ENCODE results near the gene EDARADD.

Gene EDARADD

DNA sequence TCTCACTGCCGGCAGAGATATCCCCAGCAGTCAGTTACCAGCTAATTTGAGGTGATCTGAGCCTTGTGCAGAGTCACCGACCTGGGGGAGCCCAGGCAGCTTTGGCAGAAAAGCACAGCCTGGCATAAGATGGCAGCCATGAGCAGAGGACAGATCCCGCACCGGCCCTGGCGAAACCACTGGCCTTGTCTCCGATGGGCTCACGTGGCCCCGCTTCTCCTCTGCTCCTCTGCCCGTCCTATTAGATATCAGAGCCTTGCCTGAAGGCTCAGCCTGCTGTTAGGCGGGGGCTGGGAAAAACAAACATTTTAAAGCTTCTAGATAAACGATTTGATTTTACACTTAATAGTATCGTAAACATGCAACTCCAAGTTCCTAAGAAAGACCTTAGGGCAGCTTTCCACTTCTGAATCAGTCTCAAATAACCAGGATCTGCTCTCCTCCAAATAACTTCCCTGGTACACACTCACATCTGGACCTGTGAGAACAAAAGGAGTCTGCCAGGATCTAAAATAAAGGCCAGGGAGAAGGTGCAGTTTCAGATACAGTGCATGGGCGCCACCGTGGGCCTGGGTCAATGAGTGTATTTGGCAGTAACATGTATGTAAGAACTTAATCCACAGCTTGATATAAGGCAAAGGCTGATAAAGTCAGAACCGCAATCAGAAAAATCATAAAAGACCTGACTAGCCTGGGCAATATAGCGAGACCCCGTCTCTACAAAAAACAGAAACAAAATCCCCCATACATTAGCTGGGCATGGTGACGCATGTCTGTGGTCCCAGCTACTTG is 10.0 kb downstream of the EDARADD start:
- Histone ChIP-seq H3K9me3 (no peaks in the 10 kb centered on the region), H3K4me2 (no peak overlapping the region), H3K9ac (no peak overlapping the region), H3K4me3 (no peak overlapping the region), H3K27ac (no peak overlapping the region), H4K20me1 (no peaks in the 10 kb centered on the region), H3K27me3 (no peaks in the 10 kb centered on the region), H3K36me3 (no peaks in the 10 kb centered on the region), H3K4me1 (peaks cover 16% of the 10 kb centered on the region)
- no peak for TF ChIP-seq Cebpa-rat (IDR thresholded peaks at IDR 0.05)

DNA sequence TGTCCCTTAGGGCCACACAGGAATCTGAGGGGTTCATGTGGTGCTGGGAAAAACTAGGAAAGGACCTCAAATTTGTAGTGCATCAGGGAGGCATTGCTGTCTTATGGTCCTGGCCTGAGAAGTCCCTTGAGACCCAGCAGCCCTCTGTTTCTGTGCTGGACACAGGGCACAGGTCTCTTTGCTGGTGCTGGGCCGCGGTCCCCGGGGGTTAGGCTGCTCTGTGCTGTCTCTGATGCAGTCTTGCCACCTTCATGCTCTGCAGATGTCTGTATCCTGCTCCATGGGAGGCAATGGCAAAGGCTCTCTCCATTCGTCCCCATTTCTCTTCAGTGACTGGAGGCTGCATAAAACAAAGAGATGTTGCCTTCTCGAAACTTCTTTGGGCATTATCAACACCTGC is 13.0 kb downstream of the EDARADD start:
- H4K20me1 ChIP-seq = no peaks in the 10 kb centered on the region
- H3K9ac ChIP-seq = no peak overlapping the region
- H3K4me3 ChIP-seq = no peak overlapping the region
- H3K36me3 ChIP-seq = no peaks in the 10 kb centered on the region
- no peaks in the 10 kb centered on the region for H3K9me3 ChIP-seq
- no peak for TF ChIP-seq Cebpa-rat (IDR thresholded peaks at IDR 0.05)
- no peak overlapping the region for H3K27ac ChIP-seq
- H3K4me2 ChIP-seq = no peak overlapping the region
- H3K27me3 ChIP-seq = no peaks in the 10 kb centered on the region
- H3K4me1 ChIP-seq = no peaks in the 10 kb centered on the region

DNA sequence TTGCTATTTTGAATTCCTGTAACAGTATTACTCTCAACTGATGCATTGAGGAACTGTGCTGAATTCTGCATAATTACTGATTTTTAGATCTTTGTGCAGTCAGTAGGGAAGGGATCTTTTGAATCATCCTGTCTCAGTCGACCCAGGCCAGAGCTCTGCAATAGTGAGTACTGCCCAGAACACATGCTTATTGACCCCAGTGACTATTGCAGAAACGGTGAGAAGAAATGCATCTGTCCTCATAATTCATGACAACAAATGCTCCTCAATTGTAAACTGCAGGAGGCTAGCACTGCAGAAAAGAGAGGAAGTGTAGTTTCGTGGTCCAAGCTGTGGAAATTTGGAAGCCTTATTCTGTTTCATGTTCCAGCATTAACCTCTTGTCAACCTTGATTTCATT is 19.6 kb downstream of the EDARADD start:
- no peak overlapping the region for H3K4me3 ChIP-seq
- no peaks in the 10 kb centered on the region for H3K9me3 ChIP-seq
- H3K4me2 ChIP-seq = no peak overlapping the region
- H3K27me3 ChIP-seq = no peaks in the 10 kb centered on the region
- no peaks in the 10 kb centered on the region for H4K20me1 ChIP-seq
- peaks cover 10% of the 10 kb centered on the region for H3K4me1 ChIP-seq
- H3K36me3 ChIP-seq = no peaks in the 10 kb centered on the region
- TF ChIP-seq Cebpa-rat (IDR thresholded peaks at IDR 0.05) = no peak
- no peak overlapping the region for H3K9ac ChIP-seq
- H3K27ac ChIP-seq = no peak overlapping the region

DNA sequence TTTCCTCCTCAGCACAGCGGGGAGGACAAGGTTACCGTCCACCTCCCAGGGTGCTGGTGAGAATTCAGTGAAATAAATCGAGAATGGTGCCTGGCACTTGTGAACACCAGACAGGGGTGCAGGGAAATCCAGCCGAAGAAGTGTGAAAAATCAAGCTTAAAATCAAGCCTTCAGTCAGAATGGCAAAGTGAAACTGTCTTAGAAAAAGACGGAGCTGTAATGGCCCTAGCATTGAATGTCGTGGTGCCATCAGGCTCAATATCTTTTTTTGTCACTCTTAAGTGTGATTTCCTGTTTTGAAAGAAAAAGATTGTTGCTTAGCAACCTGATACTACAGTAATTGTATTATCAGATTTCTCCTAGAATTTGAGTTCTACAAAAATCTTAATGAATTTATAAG is 22.1 kb downstream of the EDARADD start:
- H3K36me3 ChIP-seq = no peaks in the 10 kb centered on the region
- TF ChIP-seq Cebpa-rat (IDR thresholded peaks at IDR 0.05) = no peak
- H3K4me2 ChIP-seq = peak overlapping the region; percentile 25
- H3K9me3 ChIP-seq = no peaks in the 10 kb centered on the region
- no peak overlapping the region for H3K27ac ChIP-seq
- no peaks in the 10 kb centered on the region for H4K20me1 ChIP-seq
- H3K9ac ChIP-seq = no peak overlapping the region
- H3K27me3 ChIP-seq = no peaks in the 10 kb centered on the region
- no peak overlapping the region for H3K4me3 ChIP-seq
- peaks cover 10% of the 10 kb centered on the region for H3K4me1 ChIP-seq

DNA sequence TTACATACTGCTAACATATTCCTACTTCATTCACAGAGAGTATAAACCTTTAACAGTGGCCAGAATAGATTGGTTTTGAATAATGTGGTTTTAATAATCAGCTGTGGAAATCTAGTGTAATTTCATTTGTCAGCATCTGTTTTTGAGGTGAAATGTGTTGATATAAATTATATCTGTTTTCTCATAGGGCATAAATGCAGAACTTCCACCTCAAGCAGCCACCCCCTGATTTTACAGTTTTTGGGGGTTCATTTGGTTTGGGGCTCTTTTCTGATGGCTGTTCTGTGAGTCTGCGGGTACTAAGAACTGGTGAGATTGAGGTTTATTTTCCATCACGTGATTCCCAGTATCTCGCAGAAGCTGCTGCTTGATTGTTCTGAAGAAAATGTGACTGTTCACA is 23.2 kb downstream of the EDARADD start:
- Histone ChIP-seq H3K9ac (no peak overlapping the region), H3K27me3 (no peaks in the 10 kb centered on the region), H3K27ac (no peak overlapping the region), H3K9me3 (no peaks in the 10 kb centered on the region), H3K4me2 (no peak overlapping the region), H4K20me1 (no peaks in the 10 kb centered on the region), H3K4me3 (no peak overlapping the region), H3K36me3 (no peaks in the 10 kb centered on the region), H3K4me1 (peaks cover 17% of the 10 kb centered on the region)
- no peak for TF ChIP-seq Cebpa-rat (IDR thresholded peaks at IDR 0.05)

DNA sequence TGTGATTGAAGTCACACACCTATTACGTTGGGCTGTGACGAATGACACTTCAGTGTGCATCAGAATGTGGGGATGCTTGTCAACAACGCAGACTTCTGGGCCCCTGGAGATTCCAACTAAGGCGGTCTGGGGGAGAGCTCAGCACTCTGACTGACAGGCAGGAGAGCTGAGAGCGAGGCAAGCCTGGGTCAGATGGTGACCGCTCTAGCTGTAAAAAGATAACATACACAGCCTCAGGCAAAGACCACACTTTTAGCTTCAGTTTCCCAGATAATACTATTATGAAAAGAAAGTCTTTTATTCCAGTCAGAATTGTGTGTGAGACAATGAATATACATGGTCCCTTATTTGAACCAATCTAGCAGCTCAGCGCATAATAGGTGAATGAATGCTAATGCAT is 25.4 kb downstream of the EDARADD start:
- no peak for TF ChIP-seq Cebpa-rat (IDR thresholded peaks at IDR 0.05)
- Histone ChIP-seq H3K9ac (no peak overlapping the region), H3K27me3 (no peaks in the 10 kb centered on the region), H3K4me1 (peaks cover 25% of the 10 kb centered on the region), H3K4me2 (no peak overlapping the region), H4K20me1 (no peaks in the 10 kb centered on the region), H3K27ac (no peak overlapping the region), H3K36me3 (no peaks in the 10 kb centered on the region), H3K9me3 (no peaks in the 10 kb centered on the region), H3K4me3 (no peak overlapping the region)

DNA sequence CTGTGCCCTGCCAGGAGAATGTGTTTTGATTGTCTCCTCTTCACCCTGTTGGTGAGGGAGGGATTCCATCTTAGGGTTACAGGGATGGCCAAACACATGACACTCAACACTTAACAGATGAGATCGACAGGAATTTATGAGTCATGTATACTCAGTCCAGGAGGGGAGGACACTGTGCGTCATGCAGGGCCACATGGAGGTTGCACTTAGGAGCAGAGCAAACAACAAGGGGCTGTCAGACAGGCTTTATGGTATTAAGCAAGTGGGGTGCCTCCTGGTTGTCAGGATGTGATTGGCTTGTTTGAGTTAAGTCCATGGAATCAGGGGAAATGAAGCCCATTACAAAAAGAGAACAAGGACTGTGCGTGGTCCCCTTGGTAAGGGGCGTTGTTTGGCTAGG is 26.9 kb downstream of the EDARADD start:
- no peak overlapping the region for H3K4me3 ChIP-seq
- H3K9ac ChIP-seq = no peak overlapping the region
- no peaks in the 10 kb centered on the region for H3K36me3 ChIP-seq
- no peaks in the 10 kb centered on the region for H4K20me1 ChIP-seq
- H3K27ac ChIP-seq = no peak overlapping the region
- no peaks in the 10 kb centered on the region for H3K27me3 ChIP-seq
- peaks cover 37% of the 10 kb centered on the region for H3K4me1 ChIP-seq
- H3K4me2 ChIP-seq = no peak overlapping the region
- no peaks in the 10 kb centered on the region for H3K9me3 ChIP-seq
- TF ChIP-seq Cebpa-rat (IDR thresholded peaks at IDR 0.05) = no peak

DNA sequence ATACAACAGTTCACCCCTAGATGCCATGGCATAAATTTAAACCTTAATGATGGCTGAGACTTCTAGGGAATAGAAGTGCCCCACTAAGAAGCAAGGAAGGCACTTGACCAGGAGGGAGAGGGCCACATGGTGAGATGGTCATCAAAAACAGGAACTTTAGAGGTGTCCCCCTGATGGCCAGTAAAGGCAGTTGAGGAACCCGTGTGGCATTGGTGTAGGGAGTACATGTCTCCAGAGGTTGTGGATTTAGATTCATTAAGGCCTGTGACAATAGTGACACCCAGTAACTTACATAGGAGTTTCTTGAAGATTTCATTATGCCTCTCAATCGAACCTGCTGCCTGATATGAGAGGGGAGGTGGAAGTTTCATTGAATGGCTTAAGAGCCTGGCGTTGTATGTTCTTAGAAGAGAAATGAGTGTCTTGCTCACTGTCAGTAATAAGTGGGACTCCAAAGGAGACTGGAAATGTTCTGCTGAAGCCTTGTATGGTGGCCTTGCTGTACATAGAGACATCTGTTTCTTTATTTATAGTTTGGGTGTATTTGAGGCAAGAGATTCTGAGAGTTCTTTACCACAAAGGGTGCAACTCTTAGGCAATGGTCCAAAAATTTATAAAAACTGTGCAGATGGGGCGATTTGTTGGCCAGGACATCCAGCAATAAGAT is 27.9 kb downstream of the EDARADD start:
- Histone ChIP-seq H3K27me3 (no peaks in the 10 kb centered on the region), H3K27ac (no peak overlapping the region), H3K4me2 (peak overlapping the region; percentile 22), H3K9me3 (no peaks in the 10 kb centered on the region), H3K36me3 (no peaks in the 10 kb centered on the region), H4K20me1 (no peaks in the 10 kb centered on the region), H3K9ac (no peak overlapping the region), H3K4me3 (no peak overlapping the region), H3K4me1 (peaks cover 33% of the 10 kb centered on the region)
- no peak for TF ChIP-seq Cebpa-rat (IDR thresholded peaks at IDR 0.05)

DNA sequence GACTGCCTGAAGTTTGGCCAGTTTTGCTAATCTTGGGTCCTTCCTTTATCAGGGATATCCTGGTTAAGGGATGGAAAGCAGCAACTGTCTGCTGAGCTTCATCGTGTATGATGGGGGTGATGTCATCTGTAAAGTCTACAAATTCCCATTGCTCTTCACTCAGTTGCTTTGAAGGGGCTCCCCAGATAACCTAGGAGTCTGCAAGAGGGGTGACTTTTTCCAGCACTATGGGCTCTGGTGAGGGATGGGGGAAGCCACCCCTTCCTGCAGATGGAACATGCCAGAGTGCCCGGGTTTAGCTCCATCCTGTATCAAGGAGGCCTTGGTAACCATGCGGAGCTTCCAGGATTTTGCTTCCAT is 28.4 kb downstream of the EDARADD start:
- Histone ChIP-seq H3K9me3 (no peaks in the 10 kb centered on the region), H3K27me3 (no peaks in the 10 kb centered on the region), H3K4me3 (no peak overlapping the region), H3K4me2 (peak overlapping the region; percentile 22), H4K20me1 (no peaks in the 10 kb centered on the region), H3K9ac (no peak overlapping the region), H3K27ac (no peak overlapping the region), H3K36me3 (no peaks in the 10 kb centered on the region), H3K4me1 (peaks cover 33% of the 10 kb centered on the region)
- TF ChIP-seq Cebpa-rat (IDR thresholded peaks at IDR 0.05) = no peak

DNA sequence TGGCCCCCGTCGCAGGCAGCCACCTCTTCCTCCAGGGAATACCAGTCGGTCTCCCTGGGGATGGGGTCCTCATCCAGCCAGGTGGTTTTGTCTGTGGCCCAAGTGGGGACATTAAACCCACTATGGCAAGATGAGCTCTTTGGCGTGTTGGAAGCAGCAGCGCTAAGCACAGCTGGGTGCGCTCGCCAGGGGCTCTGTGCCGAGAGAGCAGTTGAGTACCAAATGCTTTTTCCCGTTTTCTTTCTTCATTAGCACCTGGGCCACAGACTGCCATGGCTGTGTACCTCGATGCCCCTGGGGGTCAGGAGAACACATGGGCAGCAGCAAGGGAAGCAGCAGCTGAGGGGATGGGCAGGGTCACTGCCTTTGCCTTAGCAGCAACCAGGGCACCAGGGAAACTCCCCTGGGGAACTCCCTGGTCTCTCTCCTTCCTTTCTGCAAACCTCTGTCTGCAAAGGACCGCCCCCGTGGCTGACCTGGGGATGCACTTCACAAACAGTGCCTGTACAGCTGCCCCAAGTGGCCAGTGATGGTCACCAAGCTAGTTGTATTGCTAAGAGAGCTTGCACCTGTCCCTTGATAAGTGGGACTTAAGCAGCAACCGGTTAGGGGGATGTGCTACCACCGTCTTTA is 31.1 kb downstream of the EDARADD start:
- Histone ChIP-seq H3K36me3 (no peaks in the 10 kb centered on the region), H3K27me3 (no peaks in the 10 kb centered on the region), H3K4me2 (peak overlapping the region; percentile 85), H3K4me1 (peaks cover 33% of the 10 kb centered on the region), H3K9ac (no peak overlapping the region), H3K27ac (no peak overlapping the region), H3K9me3 (peaks cover 12% of the 10 kb centered on the region), H4K20me1 (no peaks in the 10 kb centered on the region), H3K4me3 (no peak overlapping the region)
- TF ChIP-seq Cebpa-rat (IDR thresholded peaks at IDR 0.05) = no peak
